ENCODE data around the gene PLA2G2E.
"Not testable (repeated sequence)": the region's sequence is repeated elsewhere in the genome, so short reads cannot be mapped to it uniquely, and the experiment has no call there.

Gene PLA2G2E

DNA sequence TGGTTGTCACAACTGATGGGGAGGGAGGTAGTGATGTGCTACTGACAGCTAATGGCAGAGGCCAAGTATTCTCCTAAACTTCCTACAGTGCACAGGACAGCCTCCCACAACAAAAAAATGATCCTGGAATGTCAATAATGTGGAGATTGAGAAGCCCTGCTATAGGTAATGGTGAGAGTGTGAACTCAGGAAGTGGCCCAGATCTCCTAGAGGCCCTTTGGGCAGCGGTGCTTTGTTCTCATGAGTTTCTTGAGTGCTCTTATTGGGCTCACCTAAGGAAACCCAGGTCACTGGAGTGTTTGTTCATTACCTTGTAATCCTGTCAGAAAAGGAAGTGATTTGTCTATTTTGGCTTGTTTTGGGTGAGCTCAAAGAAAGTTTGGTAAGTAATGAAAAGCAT lies 35.3 kb downstream of the PLA2G2E start:
- DNase-seq, result no peak
- intact Hi-C loops (cut with DNase I), result no loop called here

DNA sequence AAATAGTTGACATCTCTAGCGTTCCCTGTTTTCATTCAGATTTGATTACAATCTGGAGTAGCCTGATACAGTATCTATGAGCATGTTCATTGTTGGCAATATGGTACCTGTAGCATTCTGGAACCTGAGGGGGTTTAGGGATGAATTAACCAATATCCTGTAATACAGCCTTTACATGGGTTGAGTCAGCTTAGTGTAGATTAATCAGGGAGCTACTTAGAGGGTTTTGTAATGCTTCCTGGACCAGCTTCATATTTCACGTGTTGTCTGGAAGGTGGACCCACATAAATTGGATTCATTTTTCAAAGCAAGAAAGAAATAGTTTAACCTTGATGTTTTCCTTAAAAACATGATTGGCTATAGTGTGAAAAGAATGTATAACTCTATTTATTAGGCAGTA lies 37.6 kb downstream of the PLA2G2E start:
- intact Hi-C loops (cut with DNase I), result no loop called here
- DNase-seq, result no peak

DNA sequence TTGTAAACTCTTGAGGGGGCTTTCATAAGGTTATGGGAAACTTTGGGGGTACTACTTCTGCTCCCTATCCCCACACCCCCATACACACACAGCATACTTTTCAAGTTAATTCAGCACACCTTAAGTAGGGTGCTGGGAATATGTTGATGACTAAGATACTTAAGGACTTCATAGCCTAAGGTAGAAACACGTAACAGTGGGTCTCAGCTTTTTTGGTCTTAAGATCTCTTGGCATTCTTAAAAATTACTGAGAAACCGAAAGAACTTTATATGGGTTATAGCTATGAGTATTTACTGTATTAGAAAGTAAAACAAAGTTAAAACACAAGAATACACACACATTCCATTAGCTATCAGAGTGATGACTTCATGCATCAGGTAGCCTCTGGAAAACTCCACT lies 39.1 kb downstream of the PLA2G2E start:
- no peak for DNase-seq
- intact Hi-C loops (cut with DNase I), result no loop called here

DNA sequence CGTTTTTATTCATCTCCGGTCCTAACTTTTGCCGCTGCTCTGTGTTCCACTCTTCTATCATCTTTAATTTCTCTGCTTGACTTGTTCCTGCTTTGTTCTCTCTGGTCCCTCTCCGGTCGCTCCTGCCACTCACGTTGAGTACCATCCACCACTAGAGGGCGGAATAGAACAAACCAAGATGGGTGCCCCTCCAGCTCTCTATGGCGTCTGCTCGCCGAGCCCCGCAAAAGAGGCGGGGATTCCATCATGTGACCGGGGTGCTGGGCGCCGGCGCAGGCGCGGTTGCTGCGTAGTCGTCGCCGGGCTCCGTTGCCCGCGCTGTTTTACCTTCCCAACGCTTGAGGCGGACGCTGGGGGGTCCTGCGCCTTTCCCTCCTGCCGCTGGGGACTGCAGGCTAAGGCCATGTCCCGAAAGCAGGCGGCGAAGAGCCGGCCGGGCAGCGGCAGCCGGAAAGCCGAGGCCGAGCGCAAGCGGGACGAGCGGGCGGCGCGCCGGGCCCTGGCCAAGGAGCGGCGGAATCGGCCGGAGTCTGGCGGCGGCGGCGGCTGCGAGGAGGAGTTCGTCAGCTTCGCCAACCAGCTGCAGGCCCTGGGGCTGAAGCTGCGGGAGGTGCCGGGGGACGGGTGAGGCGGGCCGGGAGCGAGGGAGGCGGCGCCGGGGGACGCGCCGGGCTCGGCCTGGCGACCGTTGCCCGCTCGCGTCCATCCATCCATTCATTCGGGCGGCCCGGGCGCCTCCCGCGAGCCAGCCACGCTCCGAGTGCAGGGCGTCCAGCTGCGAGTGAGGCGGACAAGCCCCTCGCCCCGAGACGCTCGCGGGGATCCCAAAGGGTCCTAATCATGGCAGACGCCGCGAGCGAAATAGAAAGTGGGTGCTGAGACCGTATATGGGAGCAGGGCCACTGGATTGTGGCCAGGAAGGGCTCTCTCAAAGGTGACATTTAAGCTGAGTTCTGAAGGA lies 41.0 kb downstream of the PLA2G2E start, which contains the start of gene OTUD3:
OTUD3 (plus strand) TSS at position 285 of the 961 bp plus-strand sequence; CDS start at position 404, 119 bp downstream.
- intact Hi-C loops (cut with DNase I), result loop anchor here (2.0 kb wide), 1 partner anchor 36 kb away; no protein-coding TSS in a partner anchor
- DNase-seq, result peak; percentile 90 to 99 (median 94)

DNA sequence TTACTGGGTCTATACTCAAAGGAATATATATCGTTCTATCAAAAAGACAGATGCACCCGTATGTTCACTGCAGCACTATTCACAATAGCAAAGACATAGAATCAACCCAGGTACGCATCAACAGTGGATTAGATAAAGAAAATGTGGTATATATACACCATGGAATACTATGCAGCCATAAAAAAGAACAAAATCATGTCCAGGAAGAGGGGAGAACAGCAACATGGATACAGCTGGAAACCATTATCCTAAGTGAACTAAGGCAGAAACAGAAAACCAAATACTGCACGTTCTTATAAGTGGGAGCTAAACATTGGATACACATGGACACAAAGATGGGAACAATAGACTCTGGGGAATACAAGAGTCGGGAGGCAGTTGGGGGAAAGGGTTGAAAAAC lies 42.6 kb downstream of the PLA2G2E start:
- intact Hi-C loops (cut with DNase I); DNase-seq: not testable (repeated sequence)

DNA sequence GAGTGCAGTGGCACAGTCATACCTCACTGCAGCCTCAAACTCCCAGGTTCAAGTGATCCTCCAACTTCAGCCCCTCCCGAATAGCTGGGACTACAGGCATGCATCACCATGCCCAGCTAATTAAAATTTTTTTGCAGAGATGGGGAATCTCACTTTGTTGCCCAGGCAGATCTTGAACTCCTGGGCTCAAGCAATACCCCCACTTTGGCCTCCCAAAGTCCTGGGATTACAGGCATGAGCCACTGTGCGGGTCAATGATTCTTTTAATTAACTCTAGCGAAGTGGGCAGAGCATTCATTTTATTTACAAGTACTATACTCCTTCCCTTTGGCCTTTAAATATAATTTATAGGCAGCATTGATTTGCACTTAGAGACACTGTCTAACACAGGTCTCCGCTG lies 43.8 kb downstream of the PLA2G2E start:
- intact Hi-C loops (cut with DNase I), result no loop called here
- no peak for DNase-seq

DNA sequence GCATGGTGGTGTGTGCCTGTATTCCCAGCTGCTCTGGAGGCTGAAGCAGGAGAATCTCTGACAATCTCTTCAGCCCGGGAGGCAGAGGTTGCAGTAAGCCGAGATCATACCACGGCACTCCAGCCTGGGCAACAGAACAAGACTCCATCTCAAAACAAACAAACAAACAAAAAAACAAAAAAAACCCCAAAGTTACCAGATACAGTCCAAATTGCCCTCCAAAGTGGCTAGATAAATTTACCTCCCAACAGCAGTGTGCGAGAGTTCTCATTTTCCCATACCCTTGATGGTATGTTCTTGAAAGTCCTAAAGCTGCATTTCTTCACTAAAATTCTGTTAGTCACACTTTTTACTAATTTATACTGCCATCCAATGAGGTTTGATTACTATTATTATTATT lies 44.2 kb downstream of the PLA2G2E start:
- intact Hi-C loops (cut with DNase I), result no loop called here
- DNase-seq, result no peak

DNA sequence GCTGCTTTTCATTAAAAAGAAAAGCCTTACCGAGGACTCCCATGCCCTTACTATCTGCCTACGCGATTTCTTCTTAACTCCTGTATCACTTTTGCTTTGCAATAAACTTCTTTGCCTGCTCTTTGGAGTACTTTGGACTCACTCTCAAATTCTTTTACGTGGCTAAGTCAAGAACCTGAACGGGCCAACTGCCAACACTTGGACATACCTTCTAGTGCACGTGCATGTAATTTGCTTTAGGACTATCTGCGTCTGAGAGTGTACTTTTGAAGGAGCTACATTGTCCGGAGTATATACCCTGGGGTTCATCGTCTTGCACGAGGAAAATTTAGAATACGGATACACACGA lies 44.8 kb downstream of the PLA2G2E start:
- no peak for DNase-seq
- intact Hi-C loops (cut with DNase I), result no loop called here

DNA sequence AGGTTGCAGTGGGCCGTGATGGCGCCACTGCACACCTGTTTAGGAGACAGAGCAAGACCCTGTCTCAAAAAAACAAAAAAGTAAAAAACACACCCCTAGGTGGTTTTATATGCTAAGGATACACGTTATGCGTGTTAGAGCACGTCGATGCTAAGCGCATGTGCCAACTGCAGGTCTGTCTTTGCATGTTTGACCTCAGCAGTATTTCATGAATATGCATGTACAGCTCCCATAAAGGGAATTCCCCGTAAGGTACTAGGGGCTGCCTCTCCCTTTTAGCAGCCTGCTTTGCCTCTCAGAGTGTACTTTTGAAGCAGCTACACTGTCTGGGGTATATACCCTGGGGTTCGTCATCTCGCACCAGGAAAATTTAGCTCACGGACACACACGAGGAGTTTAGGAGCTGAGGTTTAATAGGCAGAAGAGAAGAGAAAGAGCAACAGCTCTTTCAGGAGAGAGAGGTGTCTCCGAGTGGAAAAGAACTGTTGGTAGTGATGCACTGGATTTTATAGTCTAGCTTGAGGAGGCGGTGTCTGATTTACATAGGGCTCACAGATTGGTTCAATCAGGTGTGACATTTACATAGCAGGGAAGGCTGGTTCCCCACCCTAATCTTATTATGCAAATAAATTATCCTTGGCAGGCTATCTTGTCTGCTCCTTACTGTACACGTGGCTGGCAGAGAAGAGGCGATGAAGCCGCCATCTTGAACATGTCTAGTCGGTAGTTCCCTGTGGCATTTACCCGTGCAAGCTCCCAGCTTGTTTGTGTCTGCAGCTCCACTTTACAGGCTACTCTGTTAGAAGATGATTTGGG lies 45.4 kb downstream of the PLA2G2E start:
- intact Hi-C loops (cut with DNase I), result no loop called here
- DNase-seq, result no peak

DNA sequence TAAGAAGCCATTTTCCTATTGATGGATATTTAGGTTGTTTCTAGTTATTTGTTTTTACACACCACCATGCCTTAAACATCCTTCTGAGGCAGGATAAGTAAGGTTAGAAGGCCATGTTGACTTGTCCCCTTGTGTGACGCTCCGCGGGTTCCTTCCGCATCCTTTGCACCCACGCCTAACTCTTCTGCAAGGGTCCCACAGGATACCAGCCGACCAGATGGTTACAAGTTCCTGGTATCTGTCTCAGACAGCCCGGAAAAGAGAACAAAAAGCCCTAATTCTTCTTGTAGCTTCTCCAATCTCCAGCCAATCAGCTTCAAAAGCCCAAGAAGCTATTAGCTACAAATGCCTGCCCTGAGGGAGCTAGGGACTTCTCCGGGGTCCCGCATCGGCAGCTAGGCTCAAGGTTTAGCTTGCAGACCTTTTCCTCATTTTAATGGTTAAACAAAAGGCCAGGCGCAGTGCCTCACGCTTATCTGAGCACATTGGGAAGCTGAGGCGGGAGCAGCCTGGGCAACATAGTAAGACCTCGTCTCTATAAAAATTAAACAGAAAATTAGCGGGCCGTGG lies 46.2 kb downstream of the PLA2G2E start:
- no peak for DNase-seq
- intact Hi-C loops (cut with DNase I), result no loop called here

DNA sequence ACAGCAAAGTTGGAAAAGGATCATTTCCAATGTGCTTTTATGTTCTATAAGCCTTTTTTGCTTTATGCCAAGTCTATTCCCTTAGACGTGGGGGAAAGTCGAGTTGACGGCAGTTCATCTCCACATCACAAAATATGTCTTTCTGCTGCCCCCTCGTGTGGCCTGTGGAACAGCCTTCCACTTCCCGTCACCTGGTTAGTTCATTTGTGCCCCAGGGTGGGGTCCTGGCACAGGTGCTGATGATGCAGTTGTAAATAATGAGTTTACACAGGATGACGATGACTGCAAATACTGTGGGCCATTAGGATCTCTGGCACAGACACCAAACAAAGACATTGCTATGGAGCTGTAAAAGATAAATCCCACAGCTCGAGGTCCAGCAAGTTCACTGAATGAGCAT lies 51.2 kb downstream of the PLA2G2E start:
- DNase-seq, result no peak
- intact Hi-C loops (cut with DNase I), result no loop called here
